ENCODE results near the gene PRR7.

GRCh38 chr5:177438468-177438867 is 8.1 kb upstream of the PRR7 start:
- TF ChIP-seq CTCF (IDR thresholded peaks at IDR 0.05; ENCODE audit: poor library complexity) (no peak), EZH2 (IDR thresholded peaks at IDR 0.05; ENCODE audit: borderline replicate concordance) (no peak)

Data from hepatocyte (in vitro differentiated cells).